Effector memory CD8-positive, alpha-beta T cell (primary cell): Measurements from ENCODE around the gene RAPGEF5.

Experiments used
- ATAC-seq: fragments of 150-1000 bp; cut with Tn5 transposase; replicated peaks from 2 replicates; pipeline ENCODE4 v1.10.0; 2021; ENCODE audit warnings: mild to moderate bottlenecking, moderate library complexity
- DNase-seq, 3 experiments: peaks; one replicate each; pipeline ENCODE4 v3.0.0; 2021
- H3K27ac Mint-ChIP-seq, 2 donors: one replicate each; pipeline ENCODE4 v1.8.0; 2022; ENCODE audit warnings: mild to moderate bottlenecking in 2 of 2, mixed read lengths in 2 of 2, moderate library complexity in 2 of 2
- H3K27me3 Mint-ChIP-seq, 2 donors: one replicate each; pipeline ENCODE4 v1.8.0; 2022; ENCODE audit warnings: mixed read lengths in 2 of 2
- H3K36me3 Mint-ChIP-seq: one replicate; pipeline ENCODE4 v1.8.0; 2022; ENCODE audit warnings: mild to moderate bottlenecking, moderate library complexity, mixed read lengths; ENCODE audit not compliant: insufficient read depth
- H3K4me1 Mint-ChIP-seq, 2 donors: one replicate each; pipeline ENCODE4 v1.8.0; 2022; ENCODE audit warnings: low read depth in 2 of 2, mixed read lengths in 2 of 2
- H3K4me3 Mint-ChIP-seq, 2 donors: one replicate each; pipeline ENCODE4 v1.8.0; 2022; ENCODE audit warnings: mild to moderate bottlenecking in 2 of 2, mixed read lengths in 2 of 2, moderate library complexity in 2 of 2
- H3K9me3 Mint-ChIP-seq, 2 donors: one replicate each; pipeline ENCODE4 v1.8.0; 2022; ENCODE audit warnings: mixed read lengths in 2 of 2

RAPGEF5 gene

GRCh38 chr7:22393913-22394729 is 37.2 kb upstream of the RAPGEF5 start:
- peaks cover 3 to 7% of the 10 kb centered on the region in 2 donors for H3K4me1 Mint-ChIP-seq
- H3K27ac Mint-ChIP-seq: no peak overlapping the region
- H3K36me3 Mint-ChIP-seq: no peaks in the 10 kb centered on the region
- DNase-seq (no peak), ATAC-seq (no peak)
- H3K4me3 Mint-ChIP-seq: no peak overlapping the region
- no peaks in the 10 kb centered on the region for H3K9me3 Mint-ChIP-seq
- H3K27me3 Mint-ChIP-seq: peaks cover 0 to 11% of the 10 kb centered on the region in 2 donors

GRCh38 chr7:22390516-22390915 is 33.6 kb upstream of the RAPGEF5 start:
- Mint-ChIP-seq H3K4me1 (peaks cover 3 to 7% of the 10 kb centered on the region in 2 donors), H3K27me3 (peaks cover 7 to 23% of the 10 kb centered on the region in 2 donors), H3K9me3 (peaks cover 0 to 2% of the 10 kb centered on the region in 2 donors), H3K4me3 (no peak overlapping the region), H3K27ac (no peak overlapping the region), H3K36me3 (peaks cover 2% of the 10 kb centered on the region)
- ATAC-seq (no peak), DNase-seq (no peak)

GRCh38 chr7:22389892-22390291 is 32.9 kb upstream of the RAPGEF5 start:
- Mint-ChIP-seq H3K36me3 (peaks cover 2% of the 10 kb centered on the region), H3K4me1 (peaks cover 3 to 7% of the 10 kb centered on the region in 2 donors), H3K27me3 (peaks cover 13 to 28% of the 10 kb centered on the region in 2 donors), H3K9me3 (peaks cover 0 to 2% of the 10 kb centered on the region in 2 donors), H3K4me3 (no peak overlapping the region), H3K27ac (no peak overlapping the region)
- no peak for DNase-seq
- ATAC-seq: no peak

- H3K4me1 Mint-ChIP-seq: peaks cover 3 to 7% of the 10 kb centered on the region in 2 donors
- H3K27ac Mint-ChIP-seq: no peak overlapping the region
- ATAC-seq (no peak), DNase-seq (no peak)
- H3K36me3 Mint-ChIP-seq: peaks cover 2% of the 10 kb centered on the region
- H3K9me3 Mint-ChIP-seq: peaks cover 0 to 2% of the 10 kb centered on the region in 2 donors
- H3K27me3 Mint-ChIP-seq: peaks cover 15 to 17% of the 10 kb centered on the region in 2 donors
- no peak overlapping the region for H3K4me3 Mint-ChIP-seq
Measured at GRCh38 chr7:22387583-22387982, 30.6 kb upstream of the RAPGEF5 start.

- Mint-ChIP-seq H3K27me3 (peaks cover 17% of the 10 kb centered on the region in 2 donors), H3K36me3 (peaks cover 2% of the 10 kb centered on the region), H3K4me1 (peaks cover 3 to 7% of the 10 kb centered on the region in 2 donors), H3K9me3 (peaks cover 0 to 2% of the 10 kb centered on the region in 2 donors), H3K4me3 (no peak overlapping the region), H3K27ac (no peak overlapping the region)
- DNase-seq: no peak
- no peak for ATAC-seq
Measured at GRCh38 chr7:22386865-22387264, 29.9 kb upstream of the RAPGEF5 start.

- no peak overlapping the region for H3K27ac Mint-ChIP-seq
Measured at GRCh38 chr7:22386206-22386858, 29.4 kb upstream of the RAPGEF5 start.

GRCh38 chr7:22385326-22385725 is 28.4 kb upstream of the RAPGEF5 start:
- Mint-ChIP-seq H3K27me3 (peaks cover 29 to 30% of the 10 kb centered on the region in 2 donors), H3K4me1 (peaks cover under 1% of the 10 kb centered on the region in 2 donors), H3K27ac (no peak overlapping the region), H3K9me3 (peaks cover 0 to 2% of the 10 kb centered on the region in 2 donors), H3K4me3 (no peak overlapping the region), H3K36me3 (peaks cover 2% of the 10 kb centered on the region)
- DNase-seq: no peak
- no peak for ATAC-seq

More at GRCh38 chr7:22386206-22386858, 29.4 kb upstream of the RAPGEF5 start:
- Mint-ChIP-seq H3K4me1 (peaks cover 3 to 7% of the 10 kb centered on the region in 2 donors), H3K4me3 (no peak overlapping the region), H3K27me3 (peaks cover 22% of the 10 kb centered on the region in 2 donors), H3K36me3 (peaks cover 2% of the 10 kb centered on the region), H3K9me3 (peaks cover 0 to 2% of the 10 kb centered on the region in 2 donors)
- DNase-seq: no peak
- no peak for ATAC-seq

GRCh38 chr7:22380333-22380732 is 23.4 kb upstream of the RAPGEF5 start:
- Mint-ChIP-seq H3K27ac (no peak overlapping the region), H3K9me3 (no peaks in the 10 kb centered on the region), H3K27me3 (peaks cover 15 to 21% of the 10 kb centered on the region in 2 donors), H3K4me3 (no peak overlapping the region), H3K4me1 (no peaks in the 10 kb centered on the region), H3K36me3 (no peaks in the 10 kb centered on the region)
- ATAC-seq: no peak
- no peak for DNase-seq

GRCh38 chr7:22378199-22378980 is 21.4 kb upstream of the RAPGEF5 start:
- Mint-ChIP-seq H3K36me3 (no peaks in the 10 kb centered on the region), H3K4me3 (no peak overlapping the region), H3K9me3 (no peaks in the 10 kb centered on the region), H3K4me1 (no peaks in the 10 kb centered on the region), H3K27me3 (peaks cover 12 to 15% of the 10 kb centered on the region in 2 donors), H3K27ac (no peak overlapping the region)
- DNase-seq: no peak
- no peak for ATAC-seq

- Mint-ChIP-seq H3K27ac (no peak overlapping the region), H3K27me3 (peaks cover 12 to 15% of the 10 kb centered on the region in 2 donors)
Measured at GRCh38 chr7:22377703-22378102, 20.7 kb upstream of the RAPGEF5 start.

GRCh38 chr7:22375359-22376048 is 18.6 kb upstream of the RAPGEF5 start:
- Mint-ChIP-seq H3K27me3 (no peaks in the 10 kb centered on the region), H3K27ac (no peak overlapping the region), H3K4me1 (no peaks in the 10 kb centered on the region), H3K36me3 (no peaks in the 10 kb centered on the region), H3K9me3 (no peaks in the 10 kb centered on the region), H3K4me3 (no peak overlapping the region)
- no peak for DNase-seq
- no peak for ATAC-seq

More at GRCh38 chr7:22377703-22378102, 20.7 kb upstream of the RAPGEF5 start:
- DNase-seq (no peak), ATAC-seq (no peak)
- Mint-ChIP-seq H3K9me3 (no peaks in the 10 kb centered on the region), H3K4me1 (no peaks in the 10 kb centered on the region), H3K36me3 (no peaks in the 10 kb centered on the region), H3K4me3 (no peak overlapping the region)

- H3K4me1 Mint-ChIP-seq: no peaks in the 10 kb centered on the region
- H3K36me3 Mint-ChIP-seq: no peaks in the 10 kb centered on the region
- no peak for ATAC-seq
- H3K27me3 Mint-ChIP-seq: peaks cover 0 to 5% of the 10 kb centered on the region in 2 donors
- no peak overlapping the region for H3K27ac Mint-ChIP-seq
- H3K9me3 Mint-ChIP-seq: no peaks in the 10 kb centered on the region
- DNase-seq: no peak
- no peak overlapping the region for H3K4me3 Mint-ChIP-seq
Measured at GRCh38 chr7:22373911-22374310, 17.0 kb upstream of the RAPGEF5 start.

GRCh38 chr7:22373388-22373787 is 16.4 kb upstream of the RAPGEF5 start:
- peaks cover 0 to 5% of the 10 kb centered on the region in 2 donors for H3K27me3 Mint-ChIP-seq
- H3K27ac Mint-ChIP-seq: no peak overlapping the region
- no peaks in the 10 kb centered on the region for H3K4me1 Mint-ChIP-seq
- no peak overlapping the region for H3K4me3 Mint-ChIP-seq
- H3K36me3 Mint-ChIP-seq: no peaks in the 10 kb centered on the region
- no peaks in the 10 kb centered on the region for H3K9me3 Mint-ChIP-seq
- ATAC-seq (no peak), DNase-seq (no peak)
